T-helper 2 cell treated with Interferon-gamma antibody and Interleukin-4, amounts not matched to agents 5 μg/mL and 100 μg/mL, for 36 hours (primary cell): ENCODE results near the gene PLPP1.

ENCODE experiments used
- DNase-seq: peaks from one replicate; pipeline ENCODE4 v3.0.0; 2021; ENCODE audit warnings: low spot score
- H3K27ac Mint-ChIP-seq: one replicate; pipeline ENCODE4 v1.8.0; 2021; ENCODE audit warnings: mild to moderate bottlenecking, mixed read lengths
- H3K27me3 Mint-ChIP-seq: one replicate; pipeline ENCODE4 v1.8.0; 2021; ENCODE audit warnings: low read depth, mixed read lengths
- H3K36me3 Mint-ChIP-seq: one replicate; pipeline ENCODE4 v1.8.0; 2021; ENCODE audit warnings: low read depth, mixed read lengths
- H3K4me1 Mint-ChIP-seq: one replicate; pipeline ENCODE4 v1.8.0; 2021; ENCODE audit warnings: low read depth, mixed read lengths
- H3K4me3 Mint-ChIP-seq: one replicate; pipeline ENCODE4 v1.8.0; 2022; ENCODE audit warnings: mild to moderate bottlenecking, moderate library complexity, mixed read lengths
- H3K9me3 Mint-ChIP-seq: one replicate; pipeline ENCODE4 v1.8.0; 2021; ENCODE audit warnings: mixed read lengths

PLPP1 gene

DNA sequence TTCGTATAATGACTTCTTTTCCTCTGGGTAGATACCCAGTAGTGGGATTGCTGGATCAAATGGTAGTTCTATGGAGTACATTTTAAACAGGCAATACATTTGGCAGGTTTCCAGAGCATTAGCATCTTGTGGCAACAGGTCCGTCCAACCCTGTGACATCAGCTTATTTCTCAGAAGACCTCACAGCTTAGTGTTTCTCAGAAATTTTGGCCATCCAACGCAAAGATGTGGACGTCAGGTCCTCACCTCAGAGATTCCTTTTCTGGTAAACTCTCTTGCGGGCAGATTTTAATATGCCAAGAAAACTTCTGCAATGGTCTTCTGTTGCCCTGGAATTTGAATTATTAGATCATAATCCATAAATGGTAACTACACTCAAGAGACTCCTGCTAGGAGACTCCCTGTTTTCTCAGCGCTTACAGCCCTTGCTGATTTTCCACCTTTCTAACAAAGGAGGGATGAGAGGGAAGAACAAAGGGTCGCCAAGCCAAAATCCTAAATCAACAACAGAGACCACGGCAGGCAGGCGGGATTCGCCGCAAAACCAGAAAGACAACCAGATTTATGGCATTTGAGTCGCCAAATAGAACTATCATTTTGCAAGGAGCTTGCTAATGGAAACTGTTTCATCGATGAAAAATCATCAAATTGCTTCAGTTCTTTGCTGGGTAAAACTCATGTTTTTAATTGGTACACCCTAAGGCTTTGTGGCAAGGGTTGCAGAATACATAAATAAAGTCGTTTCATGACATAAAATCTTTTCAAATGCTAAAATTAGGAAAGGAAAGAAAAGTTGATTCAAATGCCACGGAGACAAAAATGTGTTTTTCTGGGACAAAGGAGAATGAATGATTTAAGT lies 34.1 kb upstream of the PLPP1 start:
- Mint-ChIP-seq H3K27ac (no peak overlapping the region), H3K27me3 (no peaks in the 10 kb centered on the region), H3K36me3 (no peaks in the 10 kb centered on the region), H3K9me3 (no peaks in the 10 kb centered on the region), H3K4me3 (no peak overlapping the region), H3K4me1 (peaks cover 22% of the 10 kb centered on the region)
- DNase-seq, result no peak

DNA sequence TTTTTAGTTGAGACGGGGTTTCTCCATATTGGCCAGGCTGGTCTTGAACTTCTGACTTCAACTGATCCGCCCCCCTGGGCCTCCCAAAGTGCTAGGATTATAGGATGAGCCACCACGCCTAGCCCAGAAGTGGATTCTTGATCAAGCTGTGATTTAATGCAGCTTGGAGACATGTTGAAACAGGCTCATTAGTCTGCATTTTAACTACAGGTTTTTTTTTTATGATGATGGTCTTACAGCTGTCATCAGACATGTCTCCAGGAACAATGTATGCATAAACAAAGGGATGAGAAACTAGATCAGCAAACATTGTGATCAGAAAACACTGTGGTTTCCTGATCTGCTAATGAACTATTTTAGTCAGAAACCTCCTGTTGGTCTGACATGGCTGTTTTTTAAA lies 30.0 kb upstream of the PLPP1 start:
- H3K4me3 Mint-ChIP-seq, result peak overlapping the region; percentile 32
- no peaks in the 10 kb centered on the region for H3K9me3 Mint-ChIP-seq

DNA sequence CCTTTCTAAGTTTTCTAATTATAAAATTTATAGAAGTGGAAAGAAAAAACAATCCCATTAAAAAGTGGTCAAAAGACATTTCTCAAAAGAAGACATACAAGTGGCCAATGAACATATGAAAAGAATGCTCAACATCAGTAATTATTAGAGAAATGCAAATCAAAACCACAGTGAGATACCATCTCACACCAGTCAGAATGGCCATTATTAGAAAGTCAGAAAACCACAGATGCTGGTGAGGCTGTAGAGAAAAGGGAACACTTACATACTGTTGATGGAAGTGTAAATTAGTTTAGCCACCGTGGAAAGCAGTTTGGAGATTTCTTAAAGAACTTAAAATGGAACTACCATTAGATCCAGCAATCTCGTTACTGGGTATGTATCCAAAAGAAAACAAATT lies 23.7 kb upstream of the PLPP1 start:
- Mint-ChIP-seq H3K36me3 (no peaks in the 10 kb centered on the region), H3K27ac (no peak overlapping the region), H3K27me3 (no peaks in the 10 kb centered on the region), H3K4me1 (peaks cover 1% of the 10 kb centered on the region), H3K4me3 (no peak overlapping the region), H3K9me3 (no peaks in the 10 kb centered on the region)
- DNase-seq, result no peak

More for the DNA sequence above, 30.0 kb upstream of the PLPP1 start:
- peaks cover 12% of the 10 kb centered on the region for H3K4me1 Mint-ChIP-seq
- DNase-seq, result no peak
- peak overlapping the region; percentile 36 for H3K27ac Mint-ChIP-seq
- no peaks in the 10 kb centered on the region for H3K27me3 Mint-ChIP-seq
- no peaks in the 10 kb centered on the region for H3K36me3 Mint-ChIP-seq

DNA sequence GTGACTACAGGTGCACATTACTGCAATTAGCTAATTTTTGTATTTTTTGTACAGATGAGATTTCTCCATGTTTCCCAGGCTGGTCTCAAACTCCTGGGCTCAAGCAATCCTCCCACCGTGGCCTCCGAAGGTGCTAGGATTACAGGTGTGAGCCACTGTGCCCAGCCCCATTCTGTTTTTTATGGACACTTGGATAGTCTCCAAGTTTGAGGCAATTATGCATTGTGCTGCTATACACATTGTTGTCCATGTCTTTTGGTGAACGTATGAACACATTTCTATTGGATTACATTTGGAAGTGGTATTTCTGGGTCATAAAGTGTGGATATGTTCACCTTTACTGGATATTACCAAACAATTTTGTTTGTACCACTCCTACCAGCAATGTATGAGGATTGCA lies 22.4 kb upstream of the PLPP1 start:
- Mint-ChIP-seq H3K27me3 (no peaks in the 10 kb centered on the region), H3K36me3 (no peaks in the 10 kb centered on the region), H3K4me1 (peaks cover 1% of the 10 kb centered on the region), H3K27ac (no peak overlapping the region), H3K4me3 (no peak overlapping the region), H3K9me3 (no peaks in the 10 kb centered on the region)
- DNase-seq, result no peak

DNA sequence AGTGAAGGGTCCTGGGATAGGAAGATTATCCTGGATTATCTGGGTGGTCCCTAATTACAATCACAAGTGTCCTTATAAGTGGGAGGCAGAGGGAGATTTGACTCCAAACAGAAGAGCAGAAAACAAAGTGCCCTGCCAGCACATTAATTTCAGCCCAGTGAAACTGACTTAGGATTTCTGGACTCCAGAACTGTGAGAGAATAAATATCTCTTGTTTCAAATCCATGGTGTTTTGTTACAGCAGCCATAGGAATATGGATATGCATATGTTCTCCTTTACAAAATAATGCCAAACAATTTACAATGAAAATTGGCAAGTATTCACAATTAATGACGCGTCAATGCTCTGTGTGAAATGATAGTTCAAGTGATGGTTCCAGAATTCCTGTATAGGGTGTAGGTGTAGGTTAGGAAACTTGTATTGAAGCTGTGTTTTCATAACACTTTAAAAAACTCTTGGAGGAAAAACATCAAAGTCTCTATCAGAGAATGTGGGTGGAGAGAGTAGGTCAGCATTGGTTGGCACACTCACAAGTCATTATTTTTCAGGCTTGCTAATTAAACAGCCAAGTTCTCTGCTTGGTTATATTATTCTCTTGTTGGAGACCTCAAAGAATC lies 19.9 kb upstream of the PLPP1 start:
- H3K9me3 Mint-ChIP-seq, result no peaks in the 10 kb centered on the region
- no peak overlapping the region for H3K4me3 Mint-ChIP-seq
- no peak for DNase-seq
- no peak overlapping the region for H3K27ac Mint-ChIP-seq
- H3K36me3 Mint-ChIP-seq, result no peaks in the 10 kb centered on the region
- H3K4me1 Mint-ChIP-seq, result peaks cover 9% of the 10 kb centered on the region
- peaks cover 6% of the 10 kb centered on the region for H3K27me3 Mint-ChIP-seq

DNA sequence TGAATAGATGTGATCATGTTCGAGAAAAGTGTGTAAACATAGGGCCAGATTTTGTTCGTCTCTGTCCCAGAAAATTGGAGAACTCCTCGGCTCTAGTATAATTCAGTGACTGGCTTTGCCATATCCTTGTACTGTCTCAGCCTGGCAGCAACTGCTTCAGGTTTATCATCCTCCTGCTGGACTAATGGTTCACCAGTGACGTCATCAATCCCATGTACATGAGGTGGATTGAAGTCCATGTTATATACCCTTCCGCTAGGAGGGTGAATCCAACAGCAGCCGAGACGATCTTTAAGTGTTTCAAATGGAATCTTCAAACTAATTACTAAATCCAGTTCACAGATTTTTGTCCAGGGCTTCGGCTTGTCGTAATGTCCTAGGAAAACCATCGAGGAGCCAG lies 17.1 kb upstream of the PLPP1 start:
- H3K4me1 Mint-ChIP-seq, result peaks cover 22% of the 10 kb centered on the region
- H3K27me3 Mint-ChIP-seq, result peaks cover 23% of the 10 kb centered on the region
- H3K27ac Mint-ChIP-seq, result no peak overlapping the region
- H3K4me3 Mint-ChIP-seq, result no peak overlapping the region
- no peaks in the 10 kb centered on the region for H3K9me3 Mint-ChIP-seq
- H3K36me3 Mint-ChIP-seq, result no peaks in the 10 kb centered on the region
- no peak for DNase-seq

GRCh38 chr5:55551358-55551757 lies 16.6 kb upstream of the PLPP1 start:
- Mint-ChIP-seq H3K27me3 (peaks cover 24% of the 10 kb centered on the region), H3K27ac (no peak overlapping the region), H3K4me1 (peaks cover 24% of the 10 kb centered on the region), H3K4me3 (no peak overlapping the region), H3K36me3 (no peaks in the 10 kb centered on the region), H3K9me3 (no peaks in the 10 kb centered on the region)
- DNase-seq, result no peak

- no peak for DNase-seq
- Mint-ChIP-seq H3K4me3 (no peak overlapping the region), H3K27ac (no peak overlapping the region), H3K27me3 (peaks cover 24% of the 10 kb centered on the region), H3K4me1 (peaks cover 24% of the 10 kb centered on the region), H3K36me3 (no peaks in the 10 kb centered on the region), H3K9me3 (no peaks in the 10 kb centered on the region)
Measured at GRCh38 chr5:55547781-55548180, 13.0 kb upstream of the PLPP1 start.

- Mint-ChIP-seq H3K9me3 (no peaks in the 10 kb centered on the region), H3K27me3 (peaks cover 24% of the 10 kb centered on the region), H3K27ac (no peak overlapping the region), H3K4me1 (peaks cover 24% of the 10 kb centered on the region), H3K36me3 (no peaks in the 10 kb centered on the region), H3K4me3 (no peak overlapping the region)
- DNase-seq, result no peak
Measured at GRCh38 chr5:55546947-55547346, 12.2 kb upstream of the PLPP1 start.

DNA sequence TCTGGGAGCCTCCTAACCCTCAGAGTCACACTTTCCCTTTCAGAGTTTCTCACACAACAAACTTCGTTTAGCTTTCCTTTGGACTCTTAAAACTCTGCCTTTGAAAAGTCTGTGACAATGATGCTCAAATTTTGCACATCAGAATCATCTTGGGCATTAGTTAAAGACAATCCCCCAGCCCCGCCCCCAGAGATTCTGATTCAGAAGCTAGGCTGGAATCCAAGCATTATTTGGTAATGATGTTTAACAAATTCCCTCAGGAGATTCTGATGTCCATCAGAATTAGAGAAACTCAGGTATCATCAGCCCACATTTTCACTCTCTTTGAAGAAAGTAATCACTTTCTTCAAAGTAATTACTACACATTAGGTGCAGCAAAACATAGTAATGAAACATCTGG lies 9.6 kb upstream of the PLPP1 start:
- Mint-ChIP-seq H3K4me1 (peaks cover 38% of the 10 kb centered on the region), H3K36me3 (no peaks in the 10 kb centered on the region), H3K4me3 (no peak overlapping the region), H3K27ac (no peak overlapping the region), H3K27me3 (peaks cover 16% of the 10 kb centered on the region), H3K9me3 (no peaks in the 10 kb centered on the region)
- no peak for DNase-seq

GRCh38 chr5:55541056-55541635 lies 6.4 kb upstream of the PLPP1 start:
- DNase-seq, result no peak
- Mint-ChIP-seq H3K27me3 (no peaks in the 10 kb centered on the region), H3K27ac (peak overlapping the region; percentile 85), H3K4me3 (peak overlapping the region; percentile 47), H3K4me1 (peaks cover 35% of the 10 kb centered on the region), H3K36me3 (no peaks in the 10 kb centered on the region), H3K9me3 (no peaks in the 10 kb centered on the region)

DNA sequence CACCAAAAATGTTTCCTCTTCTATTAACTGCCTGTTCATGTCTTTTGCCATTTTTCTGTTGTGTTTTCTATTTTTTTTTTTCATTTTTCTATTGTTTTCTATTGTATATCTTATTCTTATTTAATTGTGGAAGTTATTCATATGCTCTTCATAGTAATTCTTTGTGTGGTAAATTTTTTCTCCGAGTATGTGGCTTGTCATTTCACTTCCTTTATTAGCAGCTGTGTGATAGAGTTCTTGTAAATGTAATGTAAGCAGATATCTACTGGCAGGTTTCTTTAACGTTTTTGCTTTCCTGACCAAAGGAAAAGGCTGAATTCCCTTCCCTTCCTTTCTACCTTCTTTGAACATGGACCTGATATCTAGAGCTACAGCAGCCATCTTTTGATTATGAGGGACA lies 5.8 kb upstream of the PLPP1 start:
- Mint-ChIP-seq H3K27ac (peak overlapping the region; percentile 85), H3K4me1 (peaks cover 41% of the 10 kb centered on the region), H3K27me3 (no peaks in the 10 kb centered on the region), H3K36me3 (no peaks in the 10 kb centered on the region), H3K4me3 (peak overlapping the region; percentile 40), H3K9me3 (no peaks in the 10 kb centered on the region)
- no peak for DNase-seq

- Mint-ChIP-seq H3K4me1 (peaks cover 44% of the 10 kb centered on the region), H3K4me3 (peak overlapping the region; percentile 40), H3K27ac (peak overlapping the region; percentile 7), H3K9me3 (no peaks in the 10 kb centered on the region), H3K27me3 (no peaks in the 10 kb centered on the region), H3K36me3 (no peaks in the 10 kb centered on the region)
- no peak for DNase-seq
Measured at GRCh38 chr5:55540024-55540423, 5.3 kb upstream of the PLPP1 start.

- Mint-ChIP-seq H3K4me3 (peak overlapping the region; percentile 68), H3K4me1 (peaks cover 45% of the 10 kb centered on the region), H3K36me3 (no peaks in the 10 kb centered on the region), H3K27me3 (no peaks in the 10 kb centered on the region), H3K9me3 (no peaks in the 10 kb centered on the region), H3K27ac (peak overlapping the region; percentile 38)
- no peak for DNase-seq
Measured at GRCh38 chr5:55538661-55539060, 3.9 kb upstream of the PLPP1 start.
